H9 (cell line): ENCODE measurements around the gene SIRT6. TPM values are rescaled to one million over a fixed set of nuclear protein-coding genes. Genes with fewer than 3 reads are reported as not detected.

Source experiments
- DNase-seq: peaks from one replicate; pipeline ENCODE4 v3.0.0-alpha.2; 2017
- H2AFZ ChIP-seq: one replicate; pipeline ENCODE4 v1.6.1; 2013; ENCODE audit warnings: mild to moderate bottlenecking, low read length, control low read depth, moderate library complexity
- H2AK5ac ChIP-seq: 2 replicates; pipeline ENCODE4 v1.6.1; 2013; ENCODE audit warnings: low read length, control low read depth, mixed read lengths; ENCODE audit not compliant: insufficient read length
- H2BK120ac ChIP-seq: one replicate; pipeline ENCODE4 v1.6.1; 2013; ENCODE audit warnings: low read depth, mild to moderate bottlenecking, low read length, control low read depth, inconsistent platforms; ENCODE audit not compliant: poor library complexity, severe bottlenecking
- H2BK12ac ChIP-seq: 2 replicates; pipeline ENCODE4 v1.6.1; 2013; ENCODE audit warnings: low read length, control low read depth, mixed read lengths, low read depth; ENCODE audit not compliant: insufficient read length
- H2BK15ac ChIP-seq: 2 replicates; pipeline ENCODE4 v1.6.1; 2013; ENCODE audit warnings: low read depth, low read length, control low read depth
- H2BK20ac ChIP-seq: one replicate; pipeline ENCODE4 v1.6.1; 2013; ENCODE audit warnings: low read depth, mild to moderate bottlenecking, low read length, control low read depth, inconsistent platforms; ENCODE audit not compliant: poor library complexity, severe bottlenecking
- H2BK5ac ChIP-seq: 2 replicates; pipeline ENCODE4 v1.6.1; 2013; ENCODE audit warnings: low read length, control low read depth, mixed read lengths; ENCODE audit not compliant: insufficient read length
- H3K14ac ChIP-seq: 2 replicates; pipeline ENCODE4 v1.6.1; 2013; ENCODE audit warnings: low read length, control low read depth; ENCODE audit not compliant: insufficient read depth
- H3K18ac ChIP-seq: 2 replicates; pipeline ENCODE4 v1.6.1; 2013; ENCODE audit warnings: low read depth, mild to moderate bottlenecking, mixed read lengths, low read length, control low read depth; ENCODE audit not compliant: insufficient read length
- H3K23ac ChIP-seq: 2 replicates; pipeline ENCODE4 v1.6.1; 2013; ENCODE audit warnings: low read length, control low read depth, mixed read lengths, low read depth; ENCODE audit not compliant: insufficient read length
- H3K23me2 ChIP-seq: 2 replicates; pipeline ENCODE4 v1.6.1; 2013; ENCODE audit warnings: low read depth, mild to moderate bottlenecking, mixed read lengths, low read length, control low read depth; ENCODE audit not compliant: insufficient read length, poor library complexity, severe bottlenecking
- H3K27ac ChIP-seq: 2 replicates; pipeline ENCODE4 v1.5.1; 2013; ENCODE audit warnings: low read length, control low read depth, mixed read lengths, low read depth; ENCODE audit not compliant: insufficient read length
- H3K27me3 ChIP-seq: 2 replicates; pipeline ENCODE4 v1.6.1; 2013; ENCODE audit warnings: low read length, control low read depth, inconsistent platforms; ENCODE audit not compliant: insufficient read depth
- H3K4ac ChIP-seq: 2 replicates; pipeline ENCODE4 v1.6.1; 2013; ENCODE audit warnings: low read depth, mild to moderate bottlenecking, control low read depth, inconsistent platforms, low read length, moderate library complexity
- H3K4me1 ChIP-seq: 2 replicates; pipeline ENCODE4 v1.6.1; 2013; ENCODE audit warnings: low read length, control low read depth, inconsistent platforms; ENCODE audit not compliant: insufficient read depth
- H3K4me2 ChIP-seq: 2 replicates; pipeline ENCODE4 v1.6.1; 2013; ENCODE audit warnings: low read length, control low read depth, mixed read lengths; ENCODE audit not compliant: insufficient read length, insufficient read depth
- H3K56ac ChIP-seq: 2 replicates; pipeline ENCODE4 v1.6.1; 2013; ENCODE audit warnings: low read depth, mild to moderate bottlenecking, mixed read lengths, low read length, control low read depth; ENCODE audit not compliant: insufficient read length
- H3K79me1 ChIP-seq: 2 replicates; pipeline ENCODE4 v1.6.1; 2013; ENCODE audit warnings: low read depth, mild to moderate bottlenecking, moderate library complexity, low read length, control low read depth, inconsistent platforms; ENCODE audit not compliant: insufficient read depth, poor library complexity, severe bottlenecking
- H3K79me2 ChIP-seq: 2 replicates; pipeline ENCODE4 v1.6.1; 2013; ENCODE audit warnings: low read length, control low read depth, inconsistent platforms; ENCODE audit not compliant: insufficient read depth
- H3K9ac ChIP-seq: 2 replicates; pipeline ENCODE4 v1.6.1; 2013; ENCODE audit warnings: low read length, control low read depth, mixed read lengths; ENCODE audit not compliant: insufficient read length; ENCODE audit errors: extremely low read depth
- H3K9me3 ChIP-seq: one replicate; pipeline ENCODE4 v1.6.1; 2013; ENCODE audit warnings: low read depth, low read length, inconsistent platforms; ENCODE audit not compliant: control insufficient read depth
- H3T11ph ChIP-seq: one replicate; pipeline ENCODE4 v1.6.1; 2013; ENCODE audit warnings: mild to moderate bottlenecking, low read length, control low read depth, inconsistent platforms
- H4K20me1 ChIP-seq: one replicate; pipeline ENCODE4 v1.6.1; 2013; ENCODE audit not compliant: control insufficient read depth, insufficient read length, insufficient read depth
- H4K5ac ChIP-seq: 2 replicates; pipeline ENCODE4 v1.6.1; 2013; ENCODE audit warnings: low read depth, mild to moderate bottlenecking, mixed read lengths, low read length, control low read depth; ENCODE audit not compliant: insufficient read length
- H4K8ac ChIP-seq: replicated peaks from 2 replicates; pipeline ENCODE4 v1.6.1; 2013; ENCODE audit warnings: low read length, control low read depth, mixed read lengths, low read depth; ENCODE audit not compliant: insufficient read length
- H4K91ac ChIP-seq: 2 replicates; pipeline ENCODE4 v1.6.1; 2013; ENCODE audit warnings: low read depth, mild to moderate bottlenecking, moderate library complexity, mixed read lengths, low read length, control low read depth; ENCODE audit not compliant: insufficient read length
- H3K27ac Mint-ChIP-seq, 3 experiments: 2 replicates in 2 of 3; 3 replicates in 1 of 3; pipeline ENCODE4 v1.8.0; 2020 to 2021; ENCODE audit warnings: mixed read lengths in 3 of 3, mild to moderate bottlenecking in 1 of 3, moderate library complexity in 1 of 3
- H3K27me3 Mint-ChIP-seq: 2 replicates; pipeline ENCODE4 v1.8.0; 2021; ENCODE audit warnings: low read depth, mild to moderate bottlenecking, moderate library complexity, mixed read lengths
- H3K36me3 Mint-ChIP-seq, 3 experiments: 2 replicates in 2 of 3; 3 replicates in 1 of 3; pipeline ENCODE4 v1.8.0; 2020 to 2021; ENCODE audit warnings: low read depth in 3 of 3, mixed read lengths in 3 of 3; ENCODE audit not compliant: insufficient read depth in 1 of 3
- H3K4me1 Mint-ChIP-seq, 2 experiments: 2 replicates each; pipeline ENCODE4 v1.8.0; 2020; ENCODE audit warnings: mixed read lengths in 2 of 2
- H3K4me3 Mint-ChIP-seq, 2 experiments: 2 replicates in 1 of 2; 3 replicates in 1 of 2; pipeline ENCODE4 v1.8.0; 2020 to 2021; ENCODE audit warnings: mild to moderate bottlenecking in 2 of 2, mixed read lengths in 2 of 2, moderate library complexity in 1 of 2
- H3K9me3 Mint-ChIP-seq, 2 experiments: 2 replicates in 1 of 2; 3 replicates in 1 of 2; pipeline ENCODE4 v1.8.0; 2020; ENCODE audit warnings: mild to moderate bottlenecking in 2 of 2, mixed read lengths in 2 of 2, moderate library complexity in 1 of 2
- WGBS: extraction: QIAGEN DNeasy Blood & Tissue Kit; methylation state at CpG from one replicate; pipeline ENCODE4 v1.1.7; 2013; ENCODE audit warnings: missing lambda C conversion rate, low lambda C conversion rate, mixed read lengths; ENCODE audit not compliant: insufficient read length; ENCODE audit errors: extremely low coverage; 5-methylcytosine and 5-hydroxymethylcytosine counted together
- total RNA-seq: library from RNA; stranded (reverse); gene quantifications from 2 replicates; pipeline ENCODE4 v1.2.1, GENCODE V29; 2021
- TF ChIP-seq, protein P1 (sequence below): fragments of 200-600 bp; sonication (generic); conservative IDR thresholded peaks from 3 replicates; pipeline ENCODE4 v1.8.0; 2021; ENCODE audit warnings: antibody characterized with exemption, mild to moderate bottlenecking

SIRT6 gene
- total RNA-seq, 1 experiment from 2014 or later = 24.9 TPM

DNA sequence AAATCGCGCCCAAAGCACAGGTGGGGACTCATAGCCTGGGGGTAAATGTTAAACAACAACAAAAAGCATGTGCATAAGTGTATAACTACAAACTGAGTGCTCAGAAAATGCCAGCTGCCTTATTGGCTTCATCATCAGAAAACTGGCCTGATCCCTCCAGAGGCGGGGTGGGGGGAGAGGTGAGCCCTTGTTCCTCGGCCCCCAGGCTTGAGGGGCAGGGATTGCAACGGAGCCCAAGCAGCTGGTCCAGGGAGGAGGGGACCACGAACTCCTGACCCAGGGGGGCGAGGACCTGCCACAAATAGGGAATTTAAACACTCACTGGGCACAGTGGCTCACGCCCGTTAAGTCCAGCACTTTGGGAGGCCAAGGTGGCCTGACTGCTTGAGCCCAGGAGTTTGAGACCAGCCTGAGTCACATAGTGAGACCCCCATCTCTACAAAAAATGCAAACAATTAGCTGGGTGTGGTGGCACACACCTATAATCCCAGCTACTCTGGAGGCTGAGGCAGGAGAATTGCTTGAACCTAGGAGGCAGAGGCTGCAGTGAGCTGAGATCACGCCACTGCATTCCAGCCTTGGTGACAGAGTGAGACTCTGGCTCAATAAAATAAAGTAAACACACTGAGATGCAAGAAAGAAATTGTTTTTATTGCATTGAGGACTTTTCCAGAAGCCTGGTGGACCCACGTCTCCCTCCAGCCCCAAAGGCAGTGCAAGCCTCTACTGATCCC is 8.7 kb downstream of the SIRT6 start:
- H4K91ac ChIP-seq = no peak overlapping the region

More for the DNA sequence above, 8.7 kb downstream of the SIRT6 start:
- Mint-ChIP-seq H3K36me3 (peaks cover 0 to 9% (median under 1%) of the 10 kb centered on the region in 3 experiments; a peak in 2 of 7 replicates), H3K4me3 (peak overlapping the region in 1 of 2 experiments; percentile 38; a peak in 2 of 5 replicates), H3K4me1 (peaks cover 3 to 8% of the 10 kb centered on the region in 2 experiments; a peak in 3 of 4 replicates), H3K27me3 (peaks cover 38% of the 10 kb centered on the region), H3K27ac (no peak overlapping the region), H3K9me3 (no peaks in the 10 kb centered on the region)
- Histone ChIP-seq H3T11ph (no peak overlapping the region), H3K79me2 (no peaks in the 10 kb centered on the region), H2AK5ac (no peak overlapping the region), H3K14ac (no peak overlapping the region), H2BK15ac (no peak overlapping the region), H3K9ac (no peak overlapping the region), H2BK120ac (no peak overlapping the region), H3K23me2 (no peaks in the 10 kb centered on the region), H2BK5ac (no peak overlapping the region), H3K4me1 (no peaks in the 10 kb centered on the region), H3K4ac (no peak overlapping the region), H3K9me3 (no peaks in the 10 kb centered on the region), H3K18ac (no peak overlapping the region), H3K4me2 (no peak overlapping the region), H2AFZ (no peak overlapping the region), H3K56ac (no peak overlapping the region), H3K27ac (no peak overlapping the region), H3K27me3 (no peaks in the 10 kb centered on the region; the same call in 1 of the 2 replicates), H4K8ac (no peak overlapping the region), H3K79me1 (no peaks in the 10 kb centered on the region), H2BK20ac (no peak overlapping the region), H4K5ac (no peak overlapping the region), H3K23ac (no peak overlapping the region), H4K20me1 (no peaks in the 10 kb centered on the region), H2BK12ac (no peak overlapping the region)
- DNase-seq = no peak
- TF ChIP-seq, protein P1, sequence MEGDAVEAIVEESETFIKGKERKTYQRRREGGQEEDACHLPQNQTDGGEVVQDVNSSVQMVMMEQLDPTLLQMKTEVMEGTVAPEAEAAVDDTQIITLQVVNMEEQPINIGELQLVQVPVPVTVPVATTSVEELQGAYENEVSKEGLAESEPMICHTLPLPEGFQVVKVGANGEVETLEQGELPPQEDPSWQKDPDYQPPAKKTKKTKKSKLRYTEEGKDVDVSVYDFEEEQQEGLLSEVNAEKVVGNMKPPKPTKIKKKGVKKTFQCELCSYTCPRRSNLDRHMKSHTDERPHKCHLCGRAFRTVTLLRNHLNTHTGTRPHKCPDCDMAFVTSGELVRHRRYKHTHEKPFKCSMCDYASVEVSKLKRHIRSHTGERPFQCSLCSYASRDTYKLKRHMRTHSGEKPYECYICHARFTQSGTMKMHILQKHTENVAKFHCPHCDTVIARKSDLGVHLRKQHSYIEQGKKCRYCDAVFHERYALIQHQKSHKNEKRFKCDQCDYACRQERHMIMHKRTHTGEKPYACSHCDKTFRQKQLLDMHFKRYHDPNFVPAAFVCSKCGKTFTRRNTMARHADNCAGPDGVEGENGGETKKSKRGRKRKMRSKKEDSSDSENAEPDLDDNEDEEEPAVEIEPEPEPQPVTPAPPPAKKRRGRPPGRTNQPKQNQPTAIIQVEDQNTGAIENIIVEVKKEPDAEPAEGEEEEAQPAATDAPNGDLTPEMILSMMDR = no peak
- no CpG with 5 or more reads among the region's 11 CpGs for WGBS
